Activated naive CD8-positive, alpha-beta T cell treated with anti-CD3 and anti-CD28 coated beads for 36 hours (primary cell): ENCODE measurements around the gene TAS2R16. TPM values are rescaled to one million over a fixed set of nuclear protein-coding genes. Genes with fewer than 3 reads are reported as not detected.
"Not testable (repeated sequence)": the region's sequence is repeated elsewhere in the genome, so short reads cannot be mapped to it uniquely, and the experiment has no call there.

Experiments
- DNase-seq: peaks from one replicate; pipeline ENCODE4 v3.0.0; 2021
- H3K27ac Mint-ChIP-seq: one replicate; pipeline ENCODE4 v1.8.0; 2022; ENCODE audit warnings: mild to moderate bottlenecking, moderate library complexity, mixed read lengths
- H3K27me3 Mint-ChIP-seq: one replicate; pipeline ENCODE4 v1.8.0; 2022; ENCODE audit warnings: mild to moderate bottlenecking, mixed read lengths
- H3K36me3 Mint-ChIP-seq: one replicate; pipeline ENCODE4 v1.8.0; 2021; ENCODE audit warnings: mild to moderate bottlenecking, mixed read lengths
- H3K4me1 Mint-ChIP-seq: one replicate; pipeline ENCODE4 v1.8.0; 2021; ENCODE audit warnings: mixed read lengths
- H3K4me3 Mint-ChIP-seq: one replicate; pipeline ENCODE4 v1.8.0; 2022; ENCODE audit warnings: mild to moderate bottlenecking, moderate library complexity, mixed read lengths
- H3K9me3 Mint-ChIP-seq: one replicate; pipeline ENCODE4 v1.8.0; 2022; ENCODE audit warnings: mixed read lengths
- total RNA-seq, 2 experiments: library from RNA; stranded (reverse); gene quantifications; one replicate each; pipeline ENCODE4 v1.2.3, GENCODE V29; 2021

The TAS2R16 gene
- total RNA-seq, 2 experiments from 2014 or later = not detected

GRCh38 chr7:122989577-122989976, 5.9 kb downstream of the TAS2R16 start:
- no peak for DNase-seq
- Mint-ChIP-seq H3K4me1 (no peaks in the 10 kb centered on the region), H3K9me3 (peaks cover 5% of the 10 kb centered on the region), H3K27me3 (no peaks in the 10 kb centered on the region), H3K36me3 (no peaks in the 10 kb centered on the region), H3K4me3 (no peak overlapping the region), H3K27ac (no peak overlapping the region)

GRCh38 chr7:122989041-122989440, 6.5 kb downstream of the TAS2R16 start:
- no peaks in the 10 kb centered on the region for H3K36me3 Mint-ChIP-seq
- H3K27me3 Mint-ChIP-seq = no peaks in the 10 kb centered on the region

GRCh38 chr7:122988333-122988732, 7.2 kb downstream of the TAS2R16 start:
- H3K4me3 Mint-ChIP-seq = no peak overlapping the region
- no peaks in the 10 kb centered on the region for H3K36me3 Mint-ChIP-seq
- H3K9me3 Mint-ChIP-seq = peaks cover 4% of the 10 kb centered on the region
- no peaks in the 10 kb centered on the region for H3K27me3 Mint-ChIP-seq
- no peaks in the 10 kb centered on the region for H3K4me1 Mint-ChIP-seq
- DNase-seq = no peak
- no peak overlapping the region for H3K27ac Mint-ChIP-seq

More at GRCh38 chr7:122989041-122989440, 6.5 kb downstream of the TAS2R16 start:
- Mint-ChIP-seq H3K27ac (no peak overlapping the region), H3K4me1 (no peaks in the 10 kb centered on the region), H3K9me3 (peaks cover 5% of the 10 kb centered on the region), H3K4me3 (no peak overlapping the region)
- no peak for DNase-seq

GRCh38 chr7:122987463-122987862, 8.0 kb downstream of the TAS2R16 start:
- H3K9me3 Mint-ChIP-seq = peaks cover 3% of the 10 kb centered on the region
- no peak for DNase-seq
- no peaks in the 10 kb centered on the region for H3K27me3 Mint-ChIP-seq
- no peaks in the 10 kb centered on the region for H3K4me1 Mint-ChIP-seq
- H3K4me3 Mint-ChIP-seq = no peak overlapping the region
- no peaks in the 10 kb centered on the region for H3K36me3 Mint-ChIP-seq
- no peak overlapping the region for H3K27ac Mint-ChIP-seq

- Mint-ChIP-seq H3K4me3 (no peak overlapping the region), H3K27ac (no peak overlapping the region), H3K36me3 (no peaks in the 10 kb centered on the region), H3K4me1 (no peaks in the 10 kb centered on the region), H3K27me3 (no peaks in the 10 kb centered on the region), H3K9me3 (peaks cover 6% of the 10 kb centered on the region)
- no peak for DNase-seq
Measured at GRCh38 chr7:122984021-122984420, 11.5 kb downstream of the TAS2R16 start.

- Mint-ChIP-seq H3K36me3 (no peaks in the 10 kb centered on the region), H3K4me1 (no peaks in the 10 kb centered on the region), H3K4me3 (no peak overlapping the region), H3K27me3 (no peaks in the 10 kb centered on the region), H3K9me3 (peaks cover 7% of the 10 kb centered on the region), H3K27ac (no peak overlapping the region)
- DNase-seq = no peak
Measured at GRCh38 chr7:122983261-122983660, 12.2 kb downstream of the TAS2R16 start.

GRCh38 chr7:122975341-122975740, 20.2 kb downstream of the TAS2R16 start:
- DNase-seq = no peak
- Mint-ChIP-seq H3K4me1 (no peaks in the 10 kb centered on the region), H3K27ac (no peak overlapping the region), H3K36me3 (no peaks in the 10 kb centered on the region), H3K9me3 (peaks cover 6% of the 10 kb centered on the region), H3K27me3 (no peaks in the 10 kb centered on the region), H3K4me3 (no peak overlapping the region)

GRCh38 chr7:122974229-122974628, 21.3 kb downstream of the TAS2R16 start:
- H3K4me1 Mint-ChIP-seq = no peaks in the 10 kb centered on the region
- H3K27me3 Mint-ChIP-seq = no peaks in the 10 kb centered on the region
- H3K36me3 Mint-ChIP-seq = no peaks in the 10 kb centered on the region
- no peak overlapping the region for H3K27ac Mint-ChIP-seq
- H3K9me3 Mint-ChIP-seq = peaks cover 6% of the 10 kb centered on the region
- H3K4me3 Mint-ChIP-seq = no peak overlapping the region
- no peak for DNase-seq

GRCh38 chr7:122972056-122972455, 23.4 kb downstream of the TAS2R16 start:
- H3K9me3 Mint-ChIP-seq = no peaks in the 10 kb centered on the region
- H3K27me3 Mint-ChIP-seq = no peaks in the 10 kb centered on the region
- H3K4me1 Mint-ChIP-seq = no peaks in the 10 kb centered on the region
- no peak overlapping the region for H3K4me3 Mint-ChIP-seq
- no peaks in the 10 kb centered on the region for H3K36me3 Mint-ChIP-seq
- no peak overlapping the region for H3K27ac Mint-ChIP-seq
- DNase-seq = no peak

GRCh38 chr7:122970740-122971725, 24.5 kb downstream of the TAS2R16 start:
- H3K27ac Mint-ChIP-seq = no peak overlapping the region
- H3K9me3 Mint-ChIP-seq = no peaks in the 10 kb centered on the region
- no peak for DNase-seq
- no peaks in the 10 kb centered on the region for H3K27me3 Mint-ChIP-seq
- H3K4me3 Mint-ChIP-seq = no peak overlapping the region
- no peaks in the 10 kb centered on the region for H3K4me1 Mint-ChIP-seq
- H3K36me3 Mint-ChIP-seq = no peaks in the 10 kb centered on the region

- no peaks in the 10 kb centered on the region for H3K4me1 Mint-ChIP-seq
- H3K27ac Mint-ChIP-seq = no peak overlapping the region
- no peaks in the 10 kb centered on the region for H3K27me3 Mint-ChIP-seq
- no peak for DNase-seq
- no peak overlapping the region for H3K4me3 Mint-ChIP-seq
- no peaks in the 10 kb centered on the region for H3K9me3 Mint-ChIP-seq
- H3K36me3 Mint-ChIP-seq = no peaks in the 10 kb centered on the region
Measured at GRCh38 chr7:122968389-122968788, 27.1 kb downstream of the TAS2R16 start.

- Mint-ChIP-seq H3K27ac (no peak overlapping the region), H3K9me3 (peaks cover 3% of the 10 kb centered on the region), H3K36me3 (no peaks in the 10 kb centered on the region), H3K27me3 (no peaks in the 10 kb centered on the region), H3K4me1 (no peaks in the 10 kb centered on the region), H3K4me3 (no peak overlapping the region)
- no peak for DNase-seq
Measured at GRCh38 chr7:122965306-122965705, 30.2 kb downstream of the TAS2R16 start.

GRCh38 chr7:122953678-122954077, 41.8 kb downstream of the TAS2R16 start:
- H3K4me3 Mint-ChIP-seq, H3K4me1 Mint-ChIP-seq, H3K27ac Mint-ChIP-seq, H3K9me3 Mint-ChIP-seq, DNase-seq, H3K36me3 Mint-ChIP-seq, H3K27me3 Mint-ChIP-seq: not testable (repeated sequence)

GRCh38 chr7:122951006-122951405, 44.5 kb downstream of the TAS2R16 start:
- Mint-ChIP-seq H3K4me1 (no peaks in the 10 kb centered on the region), H3K27me3 (no peaks in the 10 kb centered on the region), H3K27ac (no peak overlapping the region), H3K9me3 (peaks cover 4% of the 10 kb centered on the region), H3K4me3 (no peak overlapping the region), H3K36me3 (no peaks in the 10 kb centered on the region)
- no peak for DNase-seq

- no peaks in the 10 kb centered on the region for H3K4me1 Mint-ChIP-seq
- no peaks in the 10 kb centered on the region for H3K27me3 Mint-ChIP-seq
- peaks cover 2% of the 10 kb centered on the region for H3K9me3 Mint-ChIP-seq
- no peak overlapping the region for H3K4me3 Mint-ChIP-seq
- no peak for DNase-seq
- no peaks in the 10 kb centered on the region for H3K36me3 Mint-ChIP-seq
- H3K27ac Mint-ChIP-seq = no peak overlapping the region
Measured at GRCh38 chr7:122949186-122949585, 46.3 kb downstream of the TAS2R16 start.
